Measurements from ENCODE around the gene SEZ6L. TPM values are rescaled to one million over a fixed set of nuclear protein-coding genes. Genes with fewer than 3 reads are reported as not detected.

The SEZ6L gene
- total RNA-seq, 1 experiment from 2014 or later, result not detected

GRCh38 chr22:26416256-26416655, 247.0 kb downstream of the SEZ6L start:
- TF ChIP-seq EZH2 (IDR thresholded peaks at IDR 0.05; ENCODE audit: low read length, unreplicated experiment) (no peak), CTCF (conservative IDR thresholded peaks at IDR 0.05; ENCODE audit: low read depth, low read length) (no peak), EZH2phosphoT487 (IDR thresholded peaks at IDR 0.05; ENCODE audit: borderline replicate concordance, low read length) (no peak)
- intact Hi-C loops (cut with micrococcal nuclease), result no loop called here
- peak overlapping the region; percentile 62 for H3K4me2 ChIP-seq (ENCODE audit: low read length)
- peaks cover 11% of the 10 kb centered on the region for H3K27me3 ChIP-seq (ENCODE audit: low read length)
- no peaks in the 10 kb centered on the region for H3K36me3 ChIP-seq (ENCODE audit: low read depth, low read length)
- no peaks in the 10 kb centered on the region for H4K20me1 ChIP-seq (ENCODE audit: low read length)
- no peaks in the 10 kb centered on the region for H3K9me3 ChIP-seq (ENCODE audit: low read length)
- ChIA-PET CTCF (interaction anchor here (0.6 kb wide), 1 partner anchor 24 kb away, joined by 12 read pairs; no protein-coding TSS in a partner anchor), POLR2A (ENCODE audit: unreplicated experiment) (no interaction called here)
- no TSS peak for BruUV-seq (replicated peaks)
- DNase-seq (no peak), ATAC-seq (no peak)
- H3F3A ChIP-seq (ENCODE audit: low read length, unreplicated experiment), result no peaks in the 10 kb centered on the region
- no peaks in the 10 kb centered on the region for H3K79me2 ChIP-seq (ENCODE audit: low read length)
- H3K9ac ChIP-seq (ENCODE audit: low read length), result no peak overlapping the region
- H3K4me3 ChIP-seq (ENCODE audit: low read length), result no peak overlapping the region
- peaks cover 20% of the 10 kb centered on the region for H3K4me1 ChIP-seq (ENCODE audit: insufficient read depth, low read length)
- H3K9me2 ChIP-seq (replicated peaks; ENCODE audit: low read length), result no peaks in the 10 kb centered on the region
- H3K27ac ChIP-seq (ENCODE audit: low read length), result no peak overlapping the region
- no peak overlapping the region for H2AFZ ChIP-seq (ENCODE audit: low read length)

DNA sequence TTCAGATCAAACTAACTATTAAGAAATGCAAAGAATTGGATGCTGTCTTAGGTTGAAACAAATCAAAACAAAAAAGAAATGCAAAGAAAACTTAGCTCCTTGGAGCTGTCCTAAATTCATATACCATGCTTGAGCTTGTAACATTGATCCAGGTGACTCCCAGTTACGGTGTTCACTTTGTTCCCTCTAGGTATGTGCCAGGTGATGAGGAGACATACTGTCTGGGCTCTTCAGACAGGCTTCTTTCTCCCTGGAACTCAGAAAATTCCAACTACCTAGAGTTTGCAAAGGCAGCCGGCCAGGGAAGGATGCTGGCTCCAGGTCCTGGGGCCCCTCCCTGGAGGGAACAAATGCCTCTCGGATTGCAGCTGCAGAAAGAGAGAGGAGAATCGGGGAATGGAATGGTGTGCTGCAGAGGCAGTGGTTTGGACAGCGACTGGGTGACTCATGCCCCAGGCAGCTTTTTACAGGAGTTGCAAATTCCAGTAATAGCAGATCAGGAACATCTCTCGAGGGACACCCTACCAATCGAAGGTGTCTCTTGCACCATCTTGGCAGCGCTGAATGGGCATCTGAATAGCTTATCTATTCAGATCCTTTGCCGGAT, 247.5 kb downstream of the SEZ6L start:
- no peaks in the 10 kb centered on the region for H3F3A ChIP-seq (ENCODE audit: low read length, unreplicated experiment)

More for the DNA sequence above, 247.5 kb downstream of the SEZ6L start:
- H3K27me3 ChIP-seq (ENCODE audit: low read length), result peaks cover 6% of the 10 kb centered on the region
- H3K9me2 ChIP-seq (replicated peaks; ENCODE audit: low read length), result no peaks in the 10 kb centered on the region
- H3K4me2 ChIP-seq (ENCODE audit: low read length), result peak overlapping the region; percentile 62
- peak overlapping the region; percentile 35; the same call in 1 of the 2 replicates for H3K4me3 ChIP-seq (ENCODE audit: low read length)
- peak; percentile 77 for DNase-seq
- peak; percentile 98 for ATAC-seq
- no peaks in the 10 kb centered on the region for H4K20me1 ChIP-seq (ENCODE audit: low read length)
- H3K9ac ChIP-seq (ENCODE audit: low read length), result no peak overlapping the region
- no peak overlapping the region for H3K27ac ChIP-seq (ENCODE audit: low read length)
- H3K36me3 ChIP-seq (ENCODE audit: low read depth, low read length), result no peaks in the 10 kb centered on the region
- BruUV-seq (replicated peaks), result no TSS peak
- intact Hi-C loops (cut with micrococcal nuclease), result no loop called here
- no peak overlapping the region for H2AFZ ChIP-seq (ENCODE audit: low read length)
- CTCF ChIA-PET, result no interaction called here
- H3K9me3 ChIP-seq (ENCODE audit: low read length), result no peaks in the 10 kb centered on the region
- POLR2A ChIA-PET (ENCODE audit: unreplicated experiment), result interaction anchor here (0.5 kb wide), 1 partner anchor 1028 kb away, joined by 5 read pairs; no protein-coding TSS in a partner anchor
- TF ChIP-seq CTCF (conservative IDR thresholded peaks at IDR 0.05; ENCODE audit: low read depth, low read length), result no peak
- TF ChIP-seq EZH2 (IDR thresholded peaks at IDR 0.05; ENCODE audit: low read length, unreplicated experiment), result no peak
- TF ChIP-seq EZH2phosphoT487 (IDR thresholded peaks at IDR 0.05; ENCODE audit: borderline replicate concordance, low read length), result no peak
- H3K79me2 ChIP-seq (ENCODE audit: low read length), result no peaks in the 10 kb centered on the region
- peaks cover 20% of the 10 kb centered on the region for H3K4me1 ChIP-seq (ENCODE audit: insufficient read depth, low read length)
